H1 (cell line): ENCODE results near the gene STK26. TPM values are rescaled to one million over a fixed set of nuclear protein-coding genes. Genes with fewer than 3 reads are reported as not detected.

ENCODE experiments used
- CTCF ChIA-PET: fragments of 300-600 bp; sonication (Branson Sonifier 250); formaldehyde crosslinking; loops from one replicate; lab custom pipeline; 2021; ENCODE audit not compliant: partially characterized antibody; lab: Charles Lee
- POLR2A ChIA-PET: fragments of 300-600 bp; sonication (Branson Sonifier 250); formaldehyde crosslinking; loops from one replicate; lab custom pipeline; 2021; ENCODE audit warnings: inconsistent platforms; ENCODE audit not compliant: partially characterized antibody; lab: Charles Lee
- DNase-seq, 2 experiments: peaks; one replicate each; pipeline versions ENCODE4 v3.0.0 to v3.0.0-alpha.2; 2010 to 2022; ENCODE audit warnings: low spot score in 2 of 2, low read depth in 1 of 2, mixed read lengths in 1 of 2
- FAIRE-seq: peaks from 2 replicates; lab custom pipeline; 2011; peaks lifted over from hg19 to GRCh38; lab: Jason Lieb, UNC
- H2AFZ ChIP-seq: 2 replicates; pipeline ENCODE4 v1.8.1; 2012; ENCODE audit warnings: low read length, inconsistent platforms
- H2AK5ac ChIP-seq: 2 replicates; pipeline ENCODE4 v1.6.1; 2013; ENCODE audit warnings: low read depth, low read length
- H2BK120ac ChIP-seq: replicated peaks from 2 replicates; pipeline ENCODE3; 2013; ENCODE audit warnings: low read depth, low read length, inconsistent platforms
- H2BK12ac ChIP-seq: 2 replicates; pipeline ENCODE4 v1.6.1; 2013; ENCODE audit warnings: low read depth, low read length
- H2BK15ac ChIP-seq: 2 replicates; pipeline ENCODE4 v1.6.1; 2013; ENCODE audit warnings: low read length
- H2BK20ac ChIP-seq: 2 replicates; pipeline ENCODE4 v1.6.1; 2013; ENCODE audit warnings: low read length
- H2BK5ac ChIP-seq: 2 replicates; pipeline ENCODE4 v1.6.1; 2013; ENCODE audit warnings: low read depth, low read length
- H3K14ac ChIP-seq: 2 replicates; pipeline ENCODE4 v1.6.1; 2013; ENCODE audit warnings: inconsistent platforms; ENCODE audit not compliant: insufficient read length
- H3K18ac ChIP-seq: 2 replicates; pipeline ENCODE4 v1.6.1; 2013; ENCODE audit warnings: low read length; ENCODE audit errors: extremely low read depth
- H3K23ac ChIP-seq: 2 replicates; pipeline ENCODE4 v1.6.1; 2013; ENCODE audit warnings: inconsistent platforms; ENCODE audit not compliant: insufficient read length
- H3K23me2 ChIP-seq: 2 replicates; pipeline ENCODE4 v1.6.1; 2013; ENCODE audit warnings: low read depth, low read length
- H3K27ac ChIP-seq: 2 replicates; pipeline ENCODE4 v1.6.1; 2011; ENCODE audit warnings: low read depth, low read length, inconsistent platforms
- H3K27me3 ChIP-seq, 4 experiments: replicated peaks in 1 of 4; 1 replicate in 1 of 4; 2 replicates in 3 of 4; pipeline versions ENCODE4 v1.6.1 to v1.8.1; 2011 to 2013; ENCODE audit warnings: low read length in 3 of 4, mild to moderate bottlenecking in 3 of 4, inconsistent platforms in 2 of 4, mixed read lengths in 2 of 4, moderate library complexity in 1 of 4; ENCODE audit not compliant: control insufficient read depth in 3 of 4, insufficient read depth in 3 of 4; ENCODE audit errors: extremely low read depth in 1 of 4
- H3K36me3 ChIP-seq, 4 experiments: 2 replicates each; pipeline versions ENCODE4 v1.6.1 to v1.8.1; 2011 to 2013; ENCODE audit warnings: mild to moderate bottlenecking in 4 of 4, low read length in 3 of 4, moderate library complexity in 2 of 4, control low read depth in 1 of 4, inconsistent platforms in 1 of 4; ENCODE audit not compliant: insufficient read depth in 4 of 4, control insufficient read depth in 2 of 4
- H3K4ac ChIP-seq: replicated peaks from 2 replicates; pipeline ENCODE3; 2013; ENCODE audit warnings: low read length, low read depth, mixed read lengths, inconsistent platforms; ENCODE audit not compliant: insufficient read length
- H3K4me1 ChIP-seq, 4 experiments: replicated peaks in 1 of 4; 1 replicate in 1 of 4; 2 replicates in 3 of 4; pipeline versions ENCODE4 v1.6.1 to v1.8.1; 2011 to 2013; ENCODE audit warnings: low read length in 3 of 4, inconsistent platforms in 2 of 4, mixed read lengths in 1 of 4; ENCODE audit not compliant: insufficient read depth in 4 of 4, control insufficient read depth in 3 of 4
- H3K4me2 ChIP-seq, 2 experiments: 2 replicates each; pipeline versions ENCODE4 v1.6.1 to v1.8.1; 2011 to 2013; ENCODE audit warnings: low read depth in 2 of 2, low read length in 2 of 2, control low read depth in 1 of 2, inconsistent platforms in 1 of 2, mild to moderate bottlenecking in 1 of 2; ENCODE audit not compliant: insufficient read depth in 1 of 2
- H3K4me3 ChIP-seq, 4 experiments: fragments of 200-600, 300-600 bp in 1 of 4; sonication (generic), shearing (Covaris generic), sonication (Bioruptor Twin) in 1 of 4; 2 replicates each; pipeline versions ENCODE4 v1.5.1 to v1.8.1; 2011 to 2016; ENCODE audit warnings: low read length in 4 of 4, low read depth in 3 of 4, control low read depth in 2 of 4, inconsistent platforms in 2 of 4, mild to moderate bottlenecking in 2 of 4, mixed read lengths in 1 of 4, moderate library complexity in 1 of 4; ENCODE audit not compliant: insufficient read depth in 2 of 4; ENCODE audit errors: extremely low read depth in 1 of 4
- H3K56ac ChIP-seq: replicated peaks from 2 replicates; pipeline ENCODE3; 2013; ENCODE audit warnings: low read depth, mild to moderate bottlenecking, mixed read lengths, low read length, inconsistent platforms; ENCODE audit not compliant: insufficient read length
- H3K79me1 ChIP-seq: 2 replicates; pipeline ENCODE4 v1.6.1; 2013; ENCODE audit warnings: low read depth, low read length, control low read depth
- H3K79me2 ChIP-seq, 2 experiments: 2 replicates each; pipeline versions ENCODE4 v1.6.1 to v1.8.1; 2012 to 2013; ENCODE audit warnings: low read length in 2 of 2, mild to moderate bottlenecking in 2 of 2, inconsistent platforms in 1 of 2; ENCODE audit not compliant: insufficient read depth in 2 of 2, control insufficient read depth in 1 of 2
- H3K9ac ChIP-seq, 4 experiments: replicated peaks in 1 of 4; 1 replicate in 1 of 4; 2 replicates in 3 of 4; pipeline versions ENCODE4 v1.6.1 to v1.8.1; 2011 to 2013; ENCODE audit warnings: low read depth in 3 of 4, low read length in 3 of 4, control low read depth in 2 of 4, mild to moderate bottlenecking in 2 of 4, moderate library complexity in 2 of 4, inconsistent platforms in 1 of 4; ENCODE audit errors: extremely low read depth in 1 of 4
- H3K9me3 ChIP-seq, 2 experiments: 2 replicates each; pipeline versions ENCODE4 v1.6.1 to v1.8.1; 2012 to 2013; ENCODE audit warnings: mild to moderate bottlenecking in 2 of 2, moderate library complexity in 2 of 2, control low read depth in 1 of 2, inconsistent platforms in 1 of 2, low read depth in 1 of 2, low read length in 1 of 2, mixed read lengths in 1 of 2; ENCODE audit not compliant: insufficient read depth in 2 of 2
- H4K20me1 ChIP-seq, 2 experiments: replicated peaks in 1 of 2; 2 replicates each; pipeline versions ENCODE3 to v1.8.1; 2011 to 2013; ENCODE audit warnings: inconsistent platforms in 2 of 2, low read length in 2 of 2, mild to moderate bottlenecking in 1 of 2; ENCODE audit not compliant: insufficient read depth in 2 of 2, control insufficient read depth in 1 of 2
- H4K5ac ChIP-seq: 2 replicates; pipeline ENCODE4 v1.6.1; 2013; ENCODE audit warnings: low read length, low read depth, mixed read lengths, inconsistent platforms; ENCODE audit not compliant: insufficient read length
- H4K8ac ChIP-seq: 2 replicates; pipeline ENCODE4 v1.8.0; 2013; ENCODE audit warnings: mild to moderate bottlenecking, moderate library complexity, low read length, inconsistent platforms; ENCODE audit not compliant: insufficient read depth; ENCODE audit errors: extremely low read depth
- H4K91ac ChIP-seq: replicated peaks from 2 replicates; pipeline ENCODE3; 2013; ENCODE audit warnings: low read length, mixed read lengths, inconsistent platforms; ENCODE audit not compliant: insufficient read length
- CHD2 ChIP-seq: IDR thresholded peaks from 2 replicates; pipeline ENCODE4 v1.6.1; 2012; ENCODE audit warnings: low read length, improper control_type of control experiment
- RXRA ChIP-seq: IDR thresholded peaks from 2 replicates; pipeline ENCODE4 v1.6.1; 2011; ENCODE audit warnings: low read depth, mild to moderate bottlenecking, low read length, moderate library complexity; ENCODE audit not compliant: insufficient read depth
- SP4 ChIP-seq: IDR thresholded peaks from 2 replicates; pipeline ENCODE4 v1.6.1; 2012; ENCODE audit warnings: low read length, inconsistent platforms
- WGBS, 2 experiments: shearing (Covaris generic) in 1 of 2; methylation state at CpG; one replicate each; pipeline versions ENCODE4 v1.1.6 to v1.1.7; 2013 to 2015; ENCODE audit warnings: low lambda C conversion rate in 2 of 2, mixed read lengths in 2 of 2, inconsistent platforms in 1 of 2, low coverage in 1 of 2, missing lambda C conversion rate in 1 of 2; ENCODE audit not compliant: insufficient replicate concordance in 2 of 2, insufficient coverage in 1 of 2, insufficient read length in 1 of 2; ENCODE audit errors: extremely low coverage in 1 of 2, missing lambda C conversion rate in 1 of 2; 5-methylcytosine and 5-hydroxymethylcytosine counted together
- polyA plus RNA-seq, 7 experiments: library from polyadenylated mRNA; depleted of rRNA in 3 of 7; stranded (reverse) in 5 of 7; unstranded in 2 of 7; fragments of >200 nt in 5 of 7; fragments of 200-250 nt in 2 of 7; gene quantifications; 1 replicate in 5 of 7; 2 replicates in 1 of 7; 4 replicates in 1 of 7; pipeline versions ENCODE4 v1.2.1 to v1.2.3, GENCODE V29; 2011 to 2013; ENCODE audit warnings: missing spikeins in 2 of 7, mixed read lengths in 2 of 7
- total RNA-seq: library from RNA; stranded (reverse); fragmentation: NEBNext Ultra II Directional; extraction: Animal tissue kit (Norgen Biotek cat#: 25700); gene quantifications from 2 replicates; pipeline ENCODE4 v1.2.1, GENCODE V29; 2021
- TF ChIP-seq, protein P1 (sequence below): IDR thresholded peaks from 2 replicates; pipeline ENCODE4 v1.6.1; 2011; ENCODE audit warnings: low read depth, mild to moderate bottlenecking, low read length; ENCODE audit not compliant: insufficient read depth

STK26 gene
- total and polyA plus RNA-seq, 2 of the 8 experiments (the other 6 are each of a cell fraction or from before 2014, with no cell fraction given): 24.2 to 98.2 TPM

DNA sequence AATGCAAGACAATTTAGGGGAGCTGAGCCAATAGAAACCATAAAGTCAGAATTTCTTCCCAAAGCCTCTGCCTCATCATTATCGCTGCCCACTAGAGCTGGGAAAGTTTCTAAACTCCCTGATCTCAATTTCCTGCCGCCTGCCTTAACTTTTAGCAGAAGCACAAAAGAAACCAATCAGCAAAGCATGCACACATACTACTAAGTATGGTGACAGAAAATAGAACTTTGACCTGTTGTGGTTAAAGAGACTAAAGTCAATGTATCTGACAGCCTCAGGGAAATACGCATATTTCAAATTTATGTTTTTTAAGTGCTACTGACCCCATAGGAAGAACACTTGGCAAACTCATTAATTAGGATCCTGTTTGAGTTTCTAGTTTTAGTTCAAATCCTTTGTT is 10.1 kb downstream of the STK26 start:
- Histone ChIP-seq H3K23ac (no peak overlapping the region), H2BK120ac (no peak overlapping the region), H2BK20ac (no peak overlapping the region), H2AFZ (no peak overlapping the region), H3K14ac (no peak overlapping the region), H3K27ac (no peak overlapping the region), H3K23me2 (no peaks in the 10 kb centered on the region), H3K56ac (no peak overlapping the region), H2BK5ac (no peak overlapping the region), H3K9ac (no peak overlapping the region), H3K18ac (no peak overlapping the region), H4K8ac (no peak overlapping the region), H3K9me3 (no peaks in the 10 kb centered on the region), H3K4me3 (no peak overlapping the region), H3K4me1 (peaks cover 2 to 4% (median 3%) of the 10 kb centered on the region in 4 experiments; a peak in 4 of 7 replicates), H2BK12ac (no peak overlapping the region), H3K4ac (no peak overlapping the region), H2AK5ac (no peak overlapping the region), H4K5ac (no peak overlapping the region), H4K20me1 (peaks cover 0 to 2% of the 10 kb centered on the region in 2 experiments), H3K79me2 (peaks cover 0 to 94% of the 10 kb centered on the region in 2 experiments; a peak in 3 of 4 replicates), H3K79me1 (no peaks in the 10 kb centered on the region; the same call in 1 of the 2 replicates), H3K4me2 (no peak overlapping the region), H4K91ac (no peak overlapping the region), H3K27me3 (no peaks in the 10 kb centered on the region), H2BK15ac (no peak overlapping the region), H3K36me3 (no peaks in the 10 kb centered on the region)
- no peak for DNase-seq
- FAIRE-seq: no peak
- POLR2A ChIA-PET: interaction anchor here (1.1 to 2.0 kb wide), 3 partner anchors 9 to 205 kb away, joined by 3 to 6 read pairs (median 4); partner anchors contain the start of gene STK26
- TF ChIP-seq, protein P1, sequence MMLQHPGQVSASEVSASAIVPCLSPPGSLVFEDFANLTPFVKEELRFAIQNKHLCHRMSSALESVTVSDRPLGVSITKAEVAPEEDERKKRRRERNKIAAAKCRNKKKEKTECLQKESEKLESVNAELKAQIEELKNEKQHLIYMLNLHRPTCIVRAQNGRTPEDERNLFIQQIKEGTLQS: no peak
- TF ChIP-seq CHD2 (no peak), RXRA (no peak), SP4 (no peak)
- CTCF ChIA-PET: no interaction called here
- 87% methylated on average over 3 of the region's 3 CpGs; no CpG with 5 or more reads in 1 of the 2 experiments for WGBS, 2 experiments
